Vagina (tissue), 2 donors: ENCODE data around the gene MRPL18. TPM values are rescaled to one million over a fixed set of nuclear protein-coding genes. Genes with fewer than 3 reads are reported as not detected.
"Not testable (repeated sequence)": the region's sequence is repeated elsewhere in the genome, so short reads cannot be mapped to it uniquely, and the experiment has no call there.

Experiments
- DNase-seq, 2 donors: peaks; one replicate each; pipeline ENCODE4 v3.0.0-alpha.2; 2017; ENCODE audit errors: extremely low spot score in 2 of 2
- H3K27ac ChIP-seq: fragments of 200-600 bp; sonication (generic); one replicate; pipeline ENCODE4 v1.5.1; 2019
- H3K27me3 ChIP-seq: fragments of 200-600 bp; sonication (generic); one replicate; pipeline ENCODE4 v1.5.1; 2019
- H3K36me3 ChIP-seq, 2 donors: fragments of 200-600 bp; sonication (generic); one replicate each; pipeline ENCODE4 v1.5.1; 2017 to 2019
- H3K4me1 ChIP-seq: fragments of 200-600 bp; sonication (generic); one replicate; pipeline ENCODE4 v1.5.1; 2019
- H3K4me3 ChIP-seq, 2 donors: fragments of 200-600 bp; sonication (generic); 1 replicate in 1 of 2; 2 replicates in 1 of 2; pipeline ENCODE4 v1.5.1; 2016 to 2019
- H3K9me3 ChIP-seq: fragments of 200-600 bp; sonication (generic); one replicate; pipeline ENCODE4 v1.5.1; 2019
- POLR2A ChIP-seq, 2 donors: fragments of 450-650 bp; IDR thresholded peaks; one replicate each; pipeline ENCODE4 v1.6.1; 2017; ENCODE audit warnings: antibody characterized with exemption in 2 of 2, mild to moderate bottlenecking in 2 of 2, moderate library complexity in 2 of 2
- POLR2AphosphoS5 ChIP-seq, 2 donors: sonication (generic); formaldehyde crosslinking; IDR thresholded peaks; one replicate each; pipeline ENCODE4 v1.9.0; 2017; ENCODE audit warnings: antibody characterized with exemption in 2 of 2, mild to moderate bottlenecking in 2 of 2, low read depth in 1 of 2; ENCODE audit not compliant: insufficient read depth in 1 of 2
- intact Hi-C: fragments of 100-400 bp; cut with DNase I; formaldehyde crosslinking; loops from one replicate; pipeline ENCODE4 v1.15.1; 2023
- total RNA-seq: library from RNA; depleted of rRNA; stranded (reverse); fragments of >200 nt; gene quantifications from one replicate; pipeline ENCODE4 v1.2.3, GENCODE V29; 2016
- TF ChIP-seq, protein P1 (sequence below), 3 experiments: fragments of 450-650 bp in 2 of 3; fragments of 200-600 bp in 1 of 3; sonication (generic) in 1 of 3; IDR thresholded peaks; one replicate each; pipeline ENCODE4 v1.5.1; 2017 to 2019; ENCODE audit warnings: antibody characterized with exemption in 3 of 3, mild to moderate bottlenecking in 2 of 3, moderate library complexity in 2 of 3

The MRPL18 gene
- total RNA-seq, 1 donor from 2014 or later = 58.7 TPM

DNA sequence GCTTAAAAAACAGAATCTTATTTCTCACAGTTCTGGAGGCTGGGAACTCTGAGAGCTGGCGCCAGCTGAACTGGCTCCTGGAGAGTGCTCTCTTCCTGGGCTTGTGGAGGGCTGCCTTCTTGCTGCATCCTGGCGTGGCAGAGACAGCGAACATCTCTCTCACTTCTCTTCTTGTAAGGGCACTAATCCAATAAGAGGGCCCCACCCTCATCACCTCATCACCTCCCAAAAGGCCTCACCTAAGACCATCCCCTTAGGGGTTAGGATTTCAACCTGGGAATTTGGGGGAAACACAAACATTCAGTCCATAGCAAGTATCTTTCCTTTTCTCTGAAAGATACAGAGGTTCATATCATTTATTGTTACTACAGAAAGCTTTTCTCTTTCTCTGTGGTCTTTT is 33.7 kb downstream of the MRPL18 start:
- H3K9me3 ChIP-seq = no peaks in the 10 kb centered on the region
- H3K27me3 ChIP-seq = no peaks in the 10 kb centered on the region
- TF ChIP-seq POLR2AphosphoS5 (IDR thresholded peaks at IDR 0.05; ENCODE audit: insufficient read depth in 1 of 2, low read depth in 1 of 2) (no peak), POLR2A (IDR thresholded peaks at IDR 0.05) (no peak)
- TF ChIP-seq, protein P1, sequence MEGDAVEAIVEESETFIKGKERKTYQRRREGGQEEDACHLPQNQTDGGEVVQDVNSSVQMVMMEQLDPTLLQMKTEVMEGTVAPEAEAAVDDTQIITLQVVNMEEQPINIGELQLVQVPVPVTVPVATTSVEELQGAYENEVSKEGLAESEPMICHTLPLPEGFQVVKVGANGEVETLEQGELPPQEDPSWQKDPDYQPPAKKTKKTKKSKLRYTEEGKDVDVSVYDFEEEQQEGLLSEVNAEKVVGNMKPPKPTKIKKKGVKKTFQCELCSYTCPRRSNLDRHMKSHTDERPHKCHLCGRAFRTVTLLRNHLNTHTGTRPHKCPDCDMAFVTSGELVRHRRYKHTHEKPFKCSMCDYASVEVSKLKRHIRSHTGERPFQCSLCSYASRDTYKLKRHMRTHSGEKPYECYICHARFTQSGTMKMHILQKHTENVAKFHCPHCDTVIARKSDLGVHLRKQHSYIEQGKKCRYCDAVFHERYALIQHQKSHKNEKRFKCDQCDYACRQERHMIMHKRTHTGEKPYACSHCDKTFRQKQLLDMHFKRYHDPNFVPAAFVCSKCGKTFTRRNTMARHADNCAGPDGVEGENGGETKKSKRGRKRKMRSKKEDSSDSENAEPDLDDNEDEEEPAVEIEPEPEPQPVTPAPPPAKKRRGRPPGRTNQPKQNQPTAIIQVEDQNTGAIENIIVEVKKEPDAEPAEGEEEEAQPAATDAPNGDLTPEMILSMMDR (IDR thresholded peaks at IDR 0.05) = no peak
- H3K4me3 ChIP-seq = no peak overlapping the region
- H3K36me3 ChIP-seq = no peaks in the 10 kb centered on the region
- no peak for DNase-seq
- H3K4me1 ChIP-seq = no peaks in the 10 kb centered on the region
- no peak overlapping the region for H3K27ac ChIP-seq
- intact Hi-C loops = no loop called here

DNA sequence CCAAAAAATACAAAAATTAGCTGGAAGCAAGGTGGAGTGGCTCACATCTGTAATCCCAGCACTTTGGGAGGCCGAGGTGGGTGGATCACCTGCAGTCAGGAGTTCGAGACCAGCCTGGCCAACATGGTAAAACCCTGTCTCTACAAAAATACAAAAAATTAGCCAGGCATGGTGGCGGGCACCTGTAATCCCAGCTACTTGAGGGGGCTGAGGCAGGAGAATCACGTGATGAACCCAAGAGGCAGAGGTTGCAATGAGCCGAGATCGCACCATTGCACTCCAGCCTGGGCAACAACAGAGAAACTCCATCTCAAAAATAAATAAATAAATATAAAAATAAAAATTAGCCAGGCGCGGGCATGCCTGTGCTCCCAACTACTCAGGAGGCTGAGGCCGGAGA is 34.4 kb downstream of the MRPL18 start:
- not testable (repeated sequence) for DNase-seq

DNA sequence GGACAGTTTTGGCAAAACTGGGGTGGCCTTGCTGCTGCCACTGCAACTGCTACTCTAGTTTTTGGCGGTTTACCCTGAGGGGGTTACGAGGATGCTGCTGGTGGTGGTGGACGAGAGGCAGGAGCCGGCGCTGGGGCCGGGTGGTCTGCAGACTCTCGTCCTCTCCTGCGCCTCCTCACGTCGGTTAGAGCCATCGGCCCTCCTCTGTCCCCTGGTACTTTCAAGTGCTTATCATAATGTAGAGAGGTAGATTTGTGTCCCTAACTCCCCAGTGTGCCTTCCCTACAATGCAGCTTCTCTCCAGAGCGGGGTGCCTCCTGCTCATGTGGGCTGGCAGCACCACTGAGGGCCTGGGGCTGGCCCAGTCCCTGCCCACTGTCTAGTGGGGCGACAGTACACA is 35.7 kb downstream of the MRPL18 start:
- intact Hi-C loops = no loop called here
- no peaks in the 10 kb centered on the region for H3K36me3 ChIP-seq
- no peaks in the 10 kb centered on the region for H3K9me3 ChIP-seq
- no peak overlapping the region for H3K27ac ChIP-seq
- no peak for DNase-seq
- TF ChIP-seq POLR2AphosphoS5 (IDR thresholded peaks at IDR 0.05; ENCODE audit: insufficient read depth in 1 of 2, low read depth in 1 of 2) (no peak), POLR2A (IDR thresholded peaks at IDR 0.05) (no peak)
- TF ChIP-seq, protein P1 (IDR thresholded peaks at IDR 0.05) = no peak
- no peaks in the 10 kb centered on the region for H3K27me3 ChIP-seq
- H3K4me1 ChIP-seq = no peaks in the 10 kb centered on the region
- H3K4me3 ChIP-seq = no peak overlapping the region

More for the DNA sequence above, 34.4 kb downstream of the MRPL18 start:
- H3K9me3 ChIP-seq, H3K27ac ChIP-seq, H3K4me1 ChIP-seq, intact Hi-C loops, H3K27me3 ChIP-seq, H3K36me3 ChIP-seq, H3K4me3 ChIP-seq: not testable (repeated sequence)

DNA sequence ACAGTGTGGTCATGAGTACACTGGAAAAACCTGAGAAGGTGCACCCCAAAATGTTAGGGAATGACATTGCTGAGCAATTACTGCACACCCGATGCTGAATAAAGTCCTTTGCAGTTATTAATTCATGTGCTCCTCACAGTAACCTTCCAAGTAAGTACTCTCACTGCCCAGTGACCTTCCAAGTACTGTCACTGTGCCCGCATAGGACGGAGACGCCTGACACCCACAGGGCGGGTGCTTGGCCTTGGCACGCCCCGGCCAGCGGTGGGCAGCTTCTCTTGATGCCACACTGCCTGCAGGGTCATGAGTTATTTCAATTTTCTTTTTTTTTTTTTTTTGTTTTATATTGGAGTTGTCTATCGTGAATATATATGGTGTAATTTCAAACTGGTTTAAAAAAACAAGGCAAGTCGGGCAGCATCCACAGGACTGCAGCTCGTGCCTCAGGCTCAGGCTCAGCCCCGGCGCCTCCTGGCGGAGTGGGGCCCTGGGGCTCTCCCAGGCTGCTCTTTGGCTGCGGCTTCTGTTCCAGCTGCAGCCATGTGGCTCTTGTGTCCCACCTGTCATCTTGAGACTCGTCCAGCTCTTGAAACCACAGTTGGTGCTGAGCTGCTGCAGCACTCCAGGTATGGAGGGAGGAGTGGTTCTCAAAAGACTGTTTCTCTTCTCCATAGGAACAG is 36.8 kb downstream of the MRPL18 start:
- no peak overlapping the region for H3K4me3 ChIP-seq
- H3K9me3 ChIP-seq = no peaks in the 10 kb centered on the region
- H3K27me3 ChIP-seq = no peaks in the 10 kb centered on the region
- H3K27ac ChIP-seq = no peak overlapping the region
- TF ChIP-seq, protein P1 (IDR thresholded peaks at IDR 0.05) = no peak
- TF ChIP-seq POLR2AphosphoS5 (IDR thresholded peaks at IDR 0.05; ENCODE audit: insufficient read depth in 1 of 2, low read depth in 1 of 2) (no peak), POLR2A (IDR thresholded peaks at IDR 0.05) (no peak)
- intact Hi-C loops = no loop called here
- H3K4me1 ChIP-seq = no peaks in the 10 kb centered on the region
- no peak for DNase-seq
- no peaks in the 10 kb centered on the region for H3K36me3 ChIP-seq

DNA sequence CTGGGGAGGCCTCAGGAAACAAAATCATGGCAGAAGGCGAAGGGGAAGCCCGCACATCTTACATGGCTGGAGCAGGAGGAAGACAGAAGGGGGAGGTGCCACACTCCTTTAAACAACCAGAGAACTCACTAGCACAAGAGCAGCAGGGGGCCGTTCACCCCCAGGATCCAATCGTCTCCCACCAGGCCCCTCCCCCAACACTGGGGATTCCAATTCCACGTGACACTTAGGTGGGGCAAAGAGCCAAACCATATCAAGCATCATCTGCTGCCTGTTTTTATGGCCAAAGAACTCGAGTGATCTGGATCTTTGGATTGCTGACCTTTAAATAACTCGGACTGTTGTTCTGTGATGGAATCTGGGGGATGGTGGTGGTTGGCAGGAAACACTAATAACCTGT is 37.8 kb downstream of the MRPL18 start:
- intact Hi-C loops = no loop called here
- H3K36me3 ChIP-seq = no peaks in the 10 kb centered on the region
- H3K4me1 ChIP-seq = peaks cover 1% of the 10 kb centered on the region
- no peaks in the 10 kb centered on the region for H3K9me3 ChIP-seq
- TF ChIP-seq POLR2AphosphoS5 (IDR thresholded peaks at IDR 0.05; ENCODE audit: insufficient read depth in 1 of 2, low read depth in 1 of 2) = no peak
- TF ChIP-seq, protein P1 (IDR thresholded peaks at IDR 0.05) = no peak
- TF ChIP-seq POLR2A (IDR thresholded peaks at IDR 0.05) = no peak
- DNase-seq = no peak
- no peaks in the 10 kb centered on the region for H3K27me3 ChIP-seq
- no peak overlapping the region for H3K27ac ChIP-seq
- H3K4me3 ChIP-seq = no peak overlapping the region
